Measurements from ENCODE around the gene RAG1.

Gene RAG1

DNA sequence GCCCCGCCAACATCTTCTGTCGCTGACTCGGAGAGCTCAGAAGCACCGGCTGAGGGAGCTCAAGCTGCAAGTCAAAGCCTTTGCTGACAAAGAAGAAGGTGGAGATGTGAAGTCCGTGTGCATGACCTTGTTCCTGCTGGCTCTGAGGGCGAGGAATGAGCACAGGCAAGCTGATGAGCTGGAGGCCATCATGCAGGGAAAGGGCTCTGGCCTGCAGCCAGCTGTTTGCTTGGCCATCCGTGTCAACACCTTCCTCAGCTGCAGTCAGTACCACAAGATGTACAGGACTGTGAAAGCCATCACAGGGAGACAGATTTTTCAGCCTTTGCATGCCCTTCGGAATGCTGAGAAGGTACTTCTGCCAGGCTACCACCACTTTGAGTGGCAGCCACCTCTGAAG is 6.7 kb downstream of the RAG1 start:
- Histone ChIP-seq H3K4me1 (ENCODE audit: insufficient read depth, low read length, poor library complexity, severe bottlenecking) (no peaks in the 10 kb centered on the region), H2AFZ (ENCODE audit: low read length) (no peak overlapping the region)
- TF ChIP-seq, protein P1, sequence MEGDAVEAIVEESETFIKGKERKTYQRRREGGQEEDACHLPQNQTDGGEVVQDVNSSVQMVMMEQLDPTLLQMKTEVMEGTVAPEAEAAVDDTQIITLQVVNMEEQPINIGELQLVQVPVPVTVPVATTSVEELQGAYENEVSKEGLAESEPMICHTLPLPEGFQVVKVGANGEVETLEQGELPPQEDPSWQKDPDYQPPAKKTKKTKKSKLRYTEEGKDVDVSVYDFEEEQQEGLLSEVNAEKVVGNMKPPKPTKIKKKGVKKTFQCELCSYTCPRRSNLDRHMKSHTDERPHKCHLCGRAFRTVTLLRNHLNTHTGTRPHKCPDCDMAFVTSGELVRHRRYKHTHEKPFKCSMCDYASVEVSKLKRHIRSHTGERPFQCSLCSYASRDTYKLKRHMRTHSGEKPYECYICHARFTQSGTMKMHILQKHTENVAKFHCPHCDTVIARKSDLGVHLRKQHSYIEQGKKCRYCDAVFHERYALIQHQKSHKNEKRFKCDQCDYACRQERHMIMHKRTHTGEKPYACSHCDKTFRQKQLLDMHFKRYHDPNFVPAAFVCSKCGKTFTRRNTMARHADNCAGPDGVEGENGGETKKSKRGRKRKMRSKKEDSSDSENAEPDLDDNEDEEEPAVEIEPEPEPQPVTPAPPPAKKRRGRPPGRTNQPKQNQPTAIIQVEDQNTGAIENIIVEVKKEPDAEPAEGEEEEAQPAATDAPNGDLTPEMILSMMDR (conservative IDR thresholded peaks at IDR 0.05; ENCODE audit: low read length), result no peak
- TF ChIP-seq EZH2phosphoT487 (IDR thresholded peaks at IDR 0.05; ENCODE audit: borderline replicate concordance), result no peak

DNA sequence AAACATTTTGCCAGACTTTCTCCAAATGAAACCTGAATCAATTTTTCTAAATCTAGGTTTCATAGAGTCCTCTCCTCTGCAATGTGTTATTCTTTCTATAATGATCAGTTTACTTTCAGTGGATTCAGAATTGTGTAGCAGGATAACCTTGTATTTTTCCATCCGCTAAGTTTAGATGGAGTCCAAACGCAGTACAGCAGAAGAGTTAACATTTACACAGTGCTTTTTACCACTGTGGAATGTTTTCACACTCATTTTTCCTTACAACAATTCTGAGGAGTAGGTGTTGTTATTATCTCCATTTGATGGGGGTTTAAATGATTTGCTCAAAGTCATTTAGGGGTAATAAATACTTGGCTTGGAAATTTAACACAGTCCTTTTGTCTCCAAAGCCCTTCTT is 9.6 kb downstream of the RAG1 start:
- TF ChIP-seq EZH2phosphoT487 (IDR thresholded peaks at IDR 0.05; ENCODE audit: borderline replicate concordance), result no peak
- TF ChIP-seq, protein P1 (conservative IDR thresholded peaks at IDR 0.05; ENCODE audit: low read length), result no peak
- no peaks in the 10 kb centered on the region for H3F3A ChIP-seq (ENCODE audit: low read depth)
- H3K36me3 ChIP-seq (ENCODE audit: insufficient read depth, low read length), result no peaks in the 10 kb centered on the region
- no peak overlapping the region for H3K4me3 ChIP-seq (ENCODE audit: low read length, poor library complexity, severe bottlenecking)
- no peaks in the 10 kb centered on the region for H4K20me1 ChIP-seq (ENCODE audit: insufficient read depth, low read length, poor library complexity, severe bottlenecking)
- no peak overlapping the region for H3K4me2 ChIP-seq (ENCODE audit: low read depth, low read length, poor library complexity, severe bottlenecking)
- H3K79me2 ChIP-seq (ENCODE audit: insufficient read depth, low read length), result no peaks in the 10 kb centered on the region
- no peaks in the 10 kb centered on the region for H3K9me2 ChIP-seq (replicated peaks; ENCODE audit: low read depth, low read length)
- no peak overlapping the region for H2AFZ ChIP-seq (ENCODE audit: low read length)
- peaks cover 11% of the 10 kb centered on the region; the same call in 1 of the 2 replicates for H3K9me3 ChIP-seq (ENCODE audit: insufficient read depth, low read depth, low read length)
- H3K27me3 ChIP-seq (ENCODE audit: insufficient read depth, low read length, poor library complexity, severe bottlenecking), result no peaks in the 10 kb centered on the region
- H3K9ac ChIP-seq (ENCODE audit: low read depth, low read length, poor library complexity, severe bottlenecking), result no peak overlapping the region
- no peaks in the 10 kb centered on the region for H3K4me1 ChIP-seq (ENCODE audit: insufficient read depth, low read length, poor library complexity, severe bottlenecking)

More for the DNA sequence above, 6.7 kb downstream of the RAG1 start:
- H3K9me2 ChIP-seq (replicated peaks; ENCODE audit: low read depth, low read length), result no peaks in the 10 kb centered on the region
- no peak overlapping the region for H3K4me3 ChIP-seq (ENCODE audit: low read length, poor library complexity, severe bottlenecking)
- no peaks in the 10 kb centered on the region for H3F3A ChIP-seq (ENCODE audit: low read depth)
- no peaks in the 10 kb centered on the region for H3K9me3 ChIP-seq (ENCODE audit: insufficient read depth, low read depth, low read length)
- H3K36me3 ChIP-seq (ENCODE audit: insufficient read depth, low read length), result no peaks in the 10 kb centered on the region
- H3K4me2 ChIP-seq (ENCODE audit: low read depth, low read length, poor library complexity, severe bottlenecking), result no peak overlapping the region
- H3K27me3 ChIP-seq (ENCODE audit: insufficient read depth, low read length, poor library complexity, severe bottlenecking), result no peaks in the 10 kb centered on the region
- no peaks in the 10 kb centered on the region for H4K20me1 ChIP-seq (ENCODE audit: insufficient read depth, low read length, poor library complexity, severe bottlenecking)
- H3K9ac ChIP-seq (ENCODE audit: low read depth, low read length, poor library complexity, severe bottlenecking), result no peak overlapping the region
- H3K79me2 ChIP-seq (ENCODE audit: insufficient read depth, low read length), result no peaks in the 10 kb centered on the region

DNA sequence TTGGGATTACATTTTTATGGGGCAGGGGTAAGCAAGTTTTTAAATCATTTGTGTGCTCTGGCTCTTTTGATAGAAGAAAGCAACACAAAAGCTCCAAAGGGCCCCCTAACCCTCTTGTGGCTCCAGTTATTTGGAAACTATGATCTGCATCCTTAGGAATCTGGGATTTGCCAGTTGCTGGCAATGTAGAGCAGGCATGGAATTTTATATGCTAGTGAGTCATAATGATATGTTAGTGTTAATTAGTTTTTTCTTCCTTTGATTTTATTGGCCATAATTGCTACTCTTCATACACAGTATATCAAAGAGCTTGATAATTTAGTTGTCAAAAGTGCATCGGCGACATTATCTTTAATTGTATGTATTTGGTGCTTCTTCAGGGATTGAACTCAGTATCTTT is 10.1 kb downstream of the RAG1 start:
- Histone ChIP-seq H3K9me3 (ENCODE audit: insufficient read depth, low read depth, low read length) (peaks cover 11% of the 10 kb centered on the region; the same call in 1 of the 2 replicates), H3K27me3 (ENCODE audit: insufficient read depth, low read length, poor library complexity, severe bottlenecking) (no peaks in the 10 kb centered on the region), H4K20me1 (ENCODE audit: insufficient read depth, low read length, poor library complexity, severe bottlenecking) (no peaks in the 10 kb centered on the region), H3K9me2 (replicated peaks; ENCODE audit: low read depth, low read length) (no peaks in the 10 kb centered on the region), H3K9ac (ENCODE audit: low read depth, low read length, poor library complexity, severe bottlenecking) (no peak overlapping the region), H2AFZ (ENCODE audit: low read length) (no peak overlapping the region), H3K4me1 (ENCODE audit: insufficient read depth, low read length, poor library complexity, severe bottlenecking) (no peaks in the 10 kb centered on the region), H3K4me3 (ENCODE audit: low read length, poor library complexity, severe bottlenecking) (no peak overlapping the region), H3F3A (ENCODE audit: low read depth) (no peaks in the 10 kb centered on the region), H3K4me2 (ENCODE audit: low read depth, low read length, poor library complexity, severe bottlenecking) (no peak overlapping the region), H3K79me2 (ENCODE audit: insufficient read depth, low read length) (no peaks in the 10 kb centered on the region), H3K36me3 (ENCODE audit: insufficient read depth, low read length) (no peaks in the 10 kb centered on the region)
- TF ChIP-seq EZH2phosphoT487 (IDR thresholded peaks at IDR 0.05; ENCODE audit: borderline replicate concordance), result no peak
- TF ChIP-seq, protein P1 (conservative IDR thresholded peaks at IDR 0.05; ENCODE audit: low read length), result no peak
